HG03064 (cell line): ENCODE results near the gene SMIM20.

ENCODE experiments used
- ATAC-seq: cut with Tn5 transposase; IDR thresholded peaks from one replicate; pipeline ENCODE4 v1.9.1; 2021; ENCODE audit warnings: low read depth; ENCODE audit not compliant: unreplicated experiment

SMIM20 gene

DNA sequence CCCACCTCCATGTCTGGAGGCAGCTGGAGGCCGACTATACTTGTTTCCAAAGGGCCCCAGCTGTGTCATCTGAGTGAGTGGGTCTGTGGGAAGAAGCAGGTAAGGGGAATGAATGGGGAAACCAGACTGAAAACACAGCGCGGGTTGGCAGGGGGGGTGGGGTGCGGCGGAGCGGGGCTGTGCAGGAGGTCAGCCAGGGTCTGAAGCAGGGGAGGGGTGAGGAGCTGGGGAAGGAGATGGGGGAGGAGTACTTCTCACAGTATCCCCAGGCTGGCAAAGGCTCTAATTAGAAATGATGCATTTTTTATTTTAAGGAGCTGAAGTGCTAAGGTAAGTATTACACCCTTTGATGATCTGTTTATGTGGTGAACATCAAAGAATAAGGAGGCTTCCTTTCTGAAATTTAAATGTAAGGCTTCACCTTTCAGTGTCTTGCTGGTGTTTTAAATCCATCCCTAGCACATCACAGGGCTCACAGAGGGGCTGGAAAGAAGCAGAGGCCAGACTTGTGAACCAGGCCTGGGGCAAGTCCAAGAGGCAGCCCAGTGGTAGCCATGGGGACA, 37.5 kb downstream of the SMIM20 start:
- ATAC-seq, result no peak

DNA sequence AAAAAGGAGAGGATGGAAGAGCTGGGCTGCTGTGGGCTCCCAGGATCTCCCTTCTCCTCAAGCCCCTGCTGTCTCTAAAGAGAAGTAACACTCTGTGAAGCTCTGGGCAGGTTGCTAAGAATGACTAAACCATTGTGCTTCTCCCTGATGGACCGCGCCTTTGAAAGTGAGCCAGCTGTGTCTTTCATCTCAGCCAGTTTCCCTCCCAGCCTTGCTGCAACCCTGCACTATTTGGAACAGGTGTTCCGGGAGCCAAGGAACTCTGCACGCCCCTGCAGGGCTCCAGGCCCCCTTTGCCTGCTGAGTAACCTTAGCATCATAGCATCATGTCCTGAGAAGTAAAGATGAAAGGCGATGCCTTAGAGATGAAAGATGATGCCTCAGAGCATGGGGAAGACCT, 39.7 kb downstream of the SMIM20 start:
- ATAC-seq, result no peak

DNA sequence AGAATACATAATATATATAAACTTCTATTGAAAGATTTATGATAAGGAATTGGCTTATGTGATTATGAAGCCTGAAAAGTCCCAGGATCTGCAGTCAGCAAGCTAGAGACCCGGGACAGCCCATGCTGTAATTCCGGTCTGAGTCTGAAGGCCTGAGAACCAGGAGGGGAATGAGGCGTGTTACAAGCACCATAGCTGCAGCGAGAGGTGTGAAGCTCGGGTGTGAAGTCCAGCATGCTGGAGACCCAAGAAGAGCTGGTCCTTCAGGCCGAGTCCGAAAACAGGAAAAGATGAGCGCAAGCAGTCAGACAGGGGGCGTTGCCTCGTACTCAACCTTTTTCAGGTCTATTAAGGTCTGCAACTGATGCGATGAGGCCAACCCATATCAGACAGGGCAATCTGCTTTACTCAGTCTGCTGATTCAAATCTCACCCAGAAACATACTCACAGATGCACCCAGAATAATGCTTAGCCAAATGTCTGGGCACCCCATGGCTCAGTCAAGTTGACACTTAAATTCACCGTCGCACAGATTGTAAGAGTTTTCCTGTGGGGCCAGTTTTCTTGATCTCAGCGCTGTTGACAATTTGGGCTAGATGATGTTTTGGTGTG, 40.4 kb downstream of the SMIM20 start:
- ATAC-seq, result no peak

DNA sequence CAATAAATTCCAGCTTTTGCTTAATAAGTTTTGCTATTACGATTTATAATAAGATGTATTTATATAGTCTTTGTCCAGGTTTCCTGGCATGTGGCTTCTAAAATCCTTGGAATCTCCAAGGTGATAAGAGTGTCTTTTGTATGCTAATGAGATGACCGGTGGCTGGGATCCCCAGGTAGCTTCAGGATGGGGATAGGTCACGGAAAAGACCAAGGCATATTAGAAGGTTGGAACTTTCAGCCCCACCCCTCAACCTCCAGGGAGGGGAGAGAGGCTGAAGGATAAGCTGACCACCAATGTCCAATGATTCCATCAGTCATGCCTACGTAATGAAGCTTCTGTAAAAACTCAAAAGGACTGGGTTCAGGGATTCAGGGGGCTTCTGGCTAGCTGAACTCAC, 41.7 kb downstream of the SMIM20 start:
- ATAC-seq, result no peak

DNA sequence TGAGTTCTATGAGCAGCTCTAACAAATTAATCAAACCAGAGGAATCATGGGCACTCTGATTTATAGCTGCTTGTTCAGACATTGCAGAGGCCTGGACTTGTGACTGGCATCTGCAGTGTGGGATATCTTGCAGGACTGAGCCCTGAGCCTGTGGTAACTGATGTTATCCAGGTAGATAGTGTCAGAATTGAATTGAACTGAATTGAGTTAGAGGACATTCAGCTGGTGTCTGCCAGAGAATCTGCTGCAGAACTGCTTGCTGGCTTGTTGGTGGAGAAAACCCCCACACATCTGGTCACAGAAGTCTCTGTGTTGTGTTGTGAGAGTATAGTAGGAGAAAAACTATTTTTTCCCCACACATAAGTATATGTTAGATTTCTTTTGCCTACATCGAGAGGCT, 42.2 kb downstream of the SMIM20 start:
- no peak for ATAC-seq

DNA sequence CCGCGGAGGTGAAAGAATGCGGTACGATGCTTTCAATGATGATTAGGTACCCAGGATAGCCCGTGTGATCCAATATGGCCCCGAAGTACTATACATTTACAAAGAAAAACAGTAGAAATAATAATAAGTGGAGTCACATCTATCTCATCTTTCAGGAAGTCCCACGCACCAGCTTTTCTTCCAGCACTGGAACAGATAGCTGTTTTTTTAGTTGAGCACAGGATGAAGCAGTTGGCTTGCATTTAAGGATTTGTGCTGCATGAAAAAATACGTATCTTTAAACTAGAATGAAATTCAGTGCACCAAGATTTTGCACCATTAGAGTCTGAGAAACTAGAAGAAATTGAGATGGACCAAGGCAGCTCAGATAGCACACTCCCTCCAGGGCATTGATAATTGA, 44.1 kb downstream of the SMIM20 start:
- no peak for ATAC-seq

DNA sequence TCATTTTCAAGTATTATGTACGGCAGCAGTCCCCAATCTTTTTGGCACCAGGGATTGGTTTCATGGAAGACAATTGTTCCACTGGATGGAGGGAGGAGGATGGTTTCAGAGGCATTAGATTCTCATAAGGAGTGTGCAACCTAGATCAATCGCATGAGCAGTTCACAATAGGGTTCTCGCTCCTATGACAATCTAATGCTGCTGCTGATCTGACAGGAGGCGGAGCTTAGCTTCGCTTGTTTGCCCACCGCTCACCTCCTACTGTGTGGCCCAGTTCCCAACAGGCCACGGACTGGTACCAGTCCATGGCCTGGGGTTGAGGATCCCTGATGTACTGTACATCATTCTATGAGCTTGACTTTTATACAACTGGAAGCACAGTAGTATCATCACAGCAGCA, 48.4 kb downstream of the SMIM20 start:
- no peak for ATAC-seq

DNA sequence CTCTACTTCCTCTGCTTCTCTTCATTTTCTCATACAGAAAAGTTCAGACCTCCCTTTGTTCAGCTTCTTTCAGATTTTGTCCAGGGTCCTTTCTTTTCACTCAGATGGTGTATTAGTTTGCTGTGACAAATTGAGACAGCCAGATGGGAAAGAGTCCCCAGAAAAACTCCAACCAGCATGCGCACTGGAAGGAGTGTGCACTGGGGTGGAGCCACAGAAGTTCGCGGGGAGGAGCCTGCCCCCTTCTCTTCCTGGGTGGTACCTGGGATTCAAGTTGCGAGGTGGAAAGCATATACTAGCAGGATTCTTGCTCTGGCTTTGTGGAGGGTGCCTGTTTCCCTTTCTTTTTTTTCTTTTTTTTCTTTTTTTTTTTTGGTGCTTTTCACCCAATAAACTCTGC, 51.6 kb downstream of the SMIM20 start:
- ATAC-seq, result no peak

DNA sequence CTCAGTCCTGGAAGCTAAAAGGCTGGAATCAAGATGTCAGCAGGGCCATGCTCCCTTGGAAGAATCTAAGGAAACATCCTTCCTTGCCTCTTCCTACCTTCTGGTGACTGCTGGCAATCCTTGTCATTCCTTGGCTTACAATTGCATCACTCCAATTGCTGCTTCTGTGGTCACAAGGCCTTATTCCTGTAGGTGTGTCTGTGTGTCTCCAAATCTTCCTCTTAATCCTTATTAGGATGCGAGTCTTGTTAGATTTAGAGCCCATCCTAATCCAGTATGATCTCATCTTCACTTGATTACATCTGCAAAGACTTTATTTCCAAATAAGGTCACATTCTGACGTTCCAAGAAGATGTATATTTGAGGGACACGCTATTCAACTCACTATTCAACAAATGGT, 52.2 kb downstream of the SMIM20 start:
- ATAC-seq, result no peak

DNA sequence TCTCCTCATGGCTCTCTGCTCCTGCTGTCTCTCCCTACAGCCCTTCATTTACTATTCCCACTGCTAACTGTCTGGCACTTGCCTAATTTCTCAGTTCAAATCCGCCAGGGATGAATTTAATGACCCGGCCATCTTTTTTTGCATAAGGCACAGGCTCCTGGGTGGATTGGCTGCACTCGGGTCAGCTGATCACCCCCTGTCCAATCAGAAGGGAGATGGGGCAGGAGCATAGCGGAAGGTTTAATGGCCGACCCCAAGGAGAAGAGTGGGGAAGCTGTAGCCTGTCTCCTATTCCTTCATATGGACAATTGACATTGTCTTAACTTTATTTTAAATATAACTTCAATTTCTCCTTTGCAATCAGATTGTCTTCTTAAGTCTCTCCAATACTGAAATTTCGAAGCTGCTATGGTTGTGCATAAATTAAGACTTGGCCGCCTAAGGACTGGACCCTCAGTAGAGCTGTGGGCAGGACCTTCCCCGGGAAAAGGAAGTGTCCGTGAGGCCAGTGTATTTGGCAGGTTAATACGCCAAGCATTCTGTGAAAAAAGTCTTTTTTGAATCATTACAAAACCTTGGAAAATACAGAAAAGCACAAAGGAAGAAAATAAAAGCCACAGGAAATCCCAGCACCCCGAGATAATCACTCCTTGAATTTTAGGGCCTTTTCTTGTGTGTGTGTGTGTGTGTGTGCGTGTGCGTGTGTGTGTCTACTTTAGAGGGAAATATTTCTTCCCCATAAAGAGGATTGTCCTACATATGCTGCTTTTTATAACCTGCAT, 55.5 kb downstream of the SMIM20 start:
- ATAC-seq, result no peak

DNA sequence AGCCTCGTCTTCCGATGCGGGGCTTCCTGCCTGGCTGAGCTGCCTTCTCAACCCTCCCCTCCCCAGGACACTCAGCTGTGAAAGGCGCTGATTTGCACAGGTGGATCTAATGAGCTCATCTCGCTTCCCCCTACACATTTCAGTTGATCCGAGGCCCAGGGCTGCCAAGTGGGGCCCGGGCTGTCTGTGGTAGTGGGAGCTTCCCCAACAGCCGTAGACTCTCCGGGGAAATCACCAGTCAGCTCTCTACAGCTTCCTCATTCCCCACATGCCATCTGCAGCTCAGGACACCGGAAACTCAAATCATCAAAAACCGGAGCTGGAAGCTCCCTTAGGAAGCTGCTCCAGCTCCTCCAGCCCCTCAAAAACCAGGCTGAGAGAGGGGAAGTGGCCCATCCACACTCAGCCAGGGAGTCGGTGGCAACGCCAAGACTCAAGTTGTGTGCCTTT, 56.2 kb downstream of the SMIM20 start:
- peak; percentile 79 for ATAC-seq

DNA sequence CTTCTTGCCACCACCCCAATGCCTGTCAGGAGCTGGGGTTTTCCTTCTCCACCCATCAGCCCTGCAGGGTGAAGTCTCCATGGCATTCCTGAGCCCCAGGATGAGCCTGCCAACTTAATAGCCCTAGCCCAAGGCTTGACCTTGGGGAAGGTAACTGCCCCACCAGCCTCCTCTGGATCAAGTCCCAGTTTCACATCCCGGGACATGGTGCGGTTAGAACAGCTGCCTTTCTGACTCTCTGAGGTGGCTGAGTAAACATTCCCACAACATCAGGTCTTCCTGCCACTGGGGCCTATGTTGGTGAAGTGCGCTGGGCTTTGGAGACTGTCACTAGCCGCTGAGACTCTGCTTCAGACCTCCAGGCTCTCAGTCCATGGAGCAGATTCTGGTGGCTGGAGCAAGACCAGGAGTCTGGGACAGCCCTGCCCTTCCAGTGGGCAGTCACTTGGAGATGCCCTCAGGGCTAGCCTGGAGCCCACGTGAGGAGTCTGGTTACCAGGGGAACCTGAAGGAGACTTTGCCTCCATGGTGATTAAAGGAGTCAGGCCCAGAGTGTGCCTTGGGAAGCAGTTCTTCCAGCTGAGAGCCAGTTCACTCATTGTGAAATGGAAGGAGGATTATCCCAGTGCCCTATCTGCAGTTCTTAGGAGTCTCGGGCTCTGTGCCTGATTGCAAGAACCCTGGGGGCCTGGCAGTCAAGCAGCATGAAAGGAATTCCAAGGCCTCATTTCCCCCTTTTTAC, 56.8 kb downstream of the SMIM20 start:
- no peak for ATAC-seq

DNA sequence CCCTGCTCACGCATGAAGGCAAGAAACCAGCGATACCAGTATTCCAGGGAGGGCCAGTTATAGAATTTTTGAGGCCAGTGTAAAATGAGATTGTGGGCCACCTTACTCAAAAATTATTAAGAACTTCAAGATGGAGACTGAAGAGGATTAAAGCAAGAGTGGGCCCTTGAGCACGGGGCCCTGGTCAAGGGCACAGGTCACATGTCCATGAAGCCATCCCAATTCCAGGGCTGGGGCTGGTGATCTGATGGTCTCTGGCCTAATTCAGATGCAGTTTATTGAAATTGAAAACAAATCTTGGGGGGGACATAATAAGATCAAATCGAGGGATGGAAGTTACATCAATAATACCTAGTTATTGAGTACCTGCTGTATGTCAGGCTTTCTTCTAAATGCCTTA, 58.3 kb downstream of the SMIM20 start:
- ATAC-seq, result no peak

DNA sequence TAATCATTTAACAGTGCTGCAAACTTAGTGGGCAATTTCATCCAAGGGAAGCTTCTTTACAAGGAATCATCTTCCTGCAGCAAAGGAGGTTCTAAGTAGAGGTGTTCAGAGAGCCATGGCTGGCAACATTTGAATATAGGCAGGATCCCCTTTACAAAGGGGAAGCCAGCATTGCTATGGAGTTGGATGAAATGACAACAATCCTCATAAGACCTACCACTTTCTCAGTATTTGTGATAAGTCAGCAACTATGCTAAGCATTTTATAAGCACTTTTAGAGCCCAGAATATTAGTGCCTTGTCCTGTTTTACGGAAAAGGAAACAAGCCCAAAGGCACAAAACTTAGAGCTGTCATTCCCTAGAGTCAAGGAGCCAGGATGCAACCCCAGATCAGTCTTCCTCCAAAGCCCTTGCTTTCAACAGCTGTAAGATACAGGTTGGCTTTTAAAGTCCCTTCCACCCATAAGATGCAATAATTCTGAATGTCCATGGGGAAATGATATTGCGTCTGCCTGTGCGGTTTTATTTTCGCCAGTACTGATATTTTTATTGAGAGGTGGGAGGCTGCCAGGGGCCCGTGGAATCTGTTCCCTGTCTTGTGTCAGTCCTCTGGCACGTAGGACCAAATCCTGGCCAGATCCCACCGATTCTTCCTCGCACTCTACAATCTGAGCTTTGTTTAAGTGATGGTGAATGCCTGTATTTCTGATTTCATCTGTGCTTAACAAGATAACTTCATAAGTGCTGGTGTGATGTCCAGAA, 59.1 kb downstream of the SMIM20 start:
- ATAC-seq, result no peak

DNA sequence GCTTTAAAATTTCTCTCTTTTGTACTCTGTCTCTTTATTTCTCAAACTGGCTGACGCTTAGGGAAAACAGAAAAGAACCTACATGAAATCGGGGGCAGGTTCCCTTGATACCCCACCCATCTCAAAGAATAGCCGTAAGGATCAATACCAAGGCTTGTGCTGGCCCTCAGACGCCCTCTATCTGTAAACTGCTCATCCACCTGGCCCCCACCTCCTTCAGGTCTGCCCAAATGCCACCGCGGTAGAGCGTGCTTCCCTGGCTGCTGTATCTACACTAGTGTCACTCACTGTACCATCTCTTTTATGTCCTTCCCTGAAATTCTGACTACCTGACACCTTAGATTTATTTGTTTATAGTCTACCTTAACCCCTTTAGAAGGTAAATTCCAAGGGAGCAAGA, 62.8 kb downstream of the SMIM20 start:
- ATAC-seq, result no peak

DNA sequence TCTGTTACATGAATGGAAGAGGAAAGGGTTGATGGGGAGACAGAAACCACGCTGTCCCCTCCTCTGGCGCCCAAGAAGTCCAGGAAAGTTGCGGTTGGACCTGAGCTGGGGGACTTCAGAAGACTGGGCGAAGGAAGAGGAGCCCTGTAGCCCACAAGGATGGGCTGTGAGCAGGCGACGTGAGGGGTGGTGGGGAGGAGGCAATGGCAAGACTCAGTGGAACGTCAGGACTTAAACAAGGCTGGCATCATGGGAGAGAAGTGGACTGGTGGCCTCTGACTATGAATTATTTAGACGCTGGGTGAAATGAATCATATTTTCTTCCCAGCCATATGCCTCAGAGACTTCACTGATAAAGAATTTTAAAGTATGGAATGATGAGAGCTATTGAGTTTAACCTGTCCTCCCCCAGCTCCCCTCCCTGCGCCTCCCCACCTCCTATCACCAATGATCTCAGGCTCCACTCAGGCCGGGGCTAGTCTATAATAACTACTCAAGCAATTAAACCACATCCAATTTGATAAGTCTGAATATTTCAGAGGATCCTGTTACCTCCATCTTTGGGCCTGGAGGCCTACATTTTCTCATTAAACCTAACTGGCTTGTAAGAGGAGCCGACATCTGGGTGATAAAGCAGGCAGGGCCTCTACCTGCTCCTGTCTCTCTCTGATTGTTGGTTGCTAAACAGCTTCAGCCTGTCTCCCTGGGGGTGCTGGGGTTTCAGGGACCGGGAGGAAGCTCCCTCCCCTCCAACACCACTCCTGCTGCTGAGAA, 63.6 kb downstream of the SMIM20 start:
- ATAC-seq, result no peak

DNA sequence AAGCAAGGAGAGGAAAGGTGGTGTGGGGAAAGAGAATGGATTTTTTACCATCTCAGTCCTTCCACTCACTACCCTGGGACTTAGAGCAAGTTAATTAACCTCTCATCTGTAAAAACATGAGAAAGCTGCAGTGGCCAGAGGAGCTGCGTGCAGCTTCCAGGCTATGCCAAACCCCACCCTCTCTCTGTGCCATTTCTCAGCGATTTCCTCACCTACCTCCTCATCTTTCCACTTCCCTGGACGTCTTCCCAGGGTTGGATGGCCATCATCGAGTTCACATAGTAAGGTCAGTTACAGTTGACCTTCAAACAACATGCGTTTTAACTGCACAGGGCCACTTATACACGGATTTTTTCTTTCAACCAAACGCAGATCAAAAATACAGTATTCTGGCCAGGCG, 64.3 kb downstream of the SMIM20 start:
- ATAC-seq, result no peak
